WERI-Rb-1 (cell line): ENCODE data around the gene PTPN9.
"Not testable (repeated sequence)": the region's sequence is repeated elsewhere in the genome, so short reads cannot be mapped to it uniquely, and the experiment has no call there.

Experiments used
- DNase-seq: peaks from one replicate; pipeline ENCODE4 v3.0.0-alpha.2; 2020
- H3K27ac ChIP-seq: fragments of 250-450 bp; sonication (Bioruptor Pico); 2 replicates; pipeline ENCODE4 v1.5.1; 2020; ENCODE audit warnings: mild to moderate bottlenecking, moderate library complexity
- H3K27me3 ChIP-seq: fragments of 250-450 bp; sonication (Bioruptor Pico); 2 replicates; pipeline ENCODE4 v1.5.1; 2021; ENCODE audit warnings: mild to moderate bottlenecking, low read depth, moderate library complexity; ENCODE audit not compliant: insufficient read depth, severe bottlenecking
- H3K36me3 ChIP-seq: fragments of 250-450 bp; sonication (Bioruptor Pico); 2 replicates; pipeline ENCODE4 v1.5.1; 2020; ENCODE audit warnings: mild to moderate bottlenecking, moderate library complexity
- H3K4me3 ChIP-seq: 2 replicates; pipeline ENCODE4 v1.5.1; 2011; ENCODE audit warnings: low read depth, mild to moderate bottlenecking, control low read depth, low read length
- H3K9me3 ChIP-seq: fragments of 250-450 bp; sonication (Bioruptor Pico); 2 replicates; pipeline ENCODE4 v1.5.1; 2021; ENCODE audit warnings: mild to moderate bottlenecking, moderate library complexity; ENCODE audit not compliant: severe bottlenecking
- CTCF ChIP-seq: IDR thresholded peaks from 2 replicates; pipeline ENCODE4 v1.5.1; 2011; ENCODE audit warnings: low read depth, mild to moderate bottlenecking, control low read depth, inconsistent platforms, low read length

Gene PTPN9

GRCh38 chr15:75589071-75589470 is 10.0 kb upstream of the PTPN9 start:
- H3K9me3 ChIP-seq: peaks cover 3% of the 10 kb centered on the region
- no peak overlapping the region for H3K27ac ChIP-seq
- DNase-seq: no peak
- H3K4me3 ChIP-seq: no peak overlapping the region
- H3K36me3 ChIP-seq: peaks cover 12% of the 10 kb centered on the region
- TF ChIP-seq CTCF: no peak
- no peaks in the 10 kb centered on the region for H3K27me3 ChIP-seq

GRCh38 chr15:75586422-75586821 is 7.3 kb upstream of the PTPN9 start:
- H3K27me3 ChIP-seq, H3K36me3 ChIP-seq, H3K27ac ChIP-seq, H3K9me3 ChIP-seq, DNase-seq, H3K4me3 ChIP-seq: not testable (repeated sequence)

- Histone ChIP-seq H3K27me3 (no peaks in the 10 kb centered on the region), H3K27ac (no peak overlapping the region), H3K9me3 (peaks cover 3% of the 10 kb centered on the region), H3K36me3 (peaks cover 6% of the 10 kb centered on the region), H3K4me3 (no peak overlapping the region)
- TF ChIP-seq CTCF: no peak
- no peak for DNase-seq
Observed at GRCh38 chr15:75584121-75584520, 5.0 kb upstream of the PTPN9 start.

- H3K27me3 ChIP-seq: no peaks in the 10 kb centered on the region
- peaks cover 6% of the 10 kb centered on the region for H3K36me3 ChIP-seq
- H3K27ac ChIP-seq: no peak overlapping the region
- H3K4me3 ChIP-seq: no peak overlapping the region
- H3K9me3 ChIP-seq: peaks cover 3% of the 10 kb centered on the region
- peak; percentile 18 for DNase-seq
- no peak for TF ChIP-seq CTCF
Observed at GRCh38 chr15:75583701-75584100, 4.6 kb upstream of the PTPN9 start.

GRCh38 chr15:75582943-75583342 is 3.8 kb upstream of the PTPN9 start:
- not testable (repeated sequence) for H3K4me3 ChIP-seq, H3K9me3 ChIP-seq, DNase-seq, H3K27me3 ChIP-seq, H3K36me3 ChIP-seq, H3K27ac ChIP-seq

- Histone ChIP-seq H3K36me3 (peaks cover 9% of the 10 kb centered on the region), H3K9me3 (no peaks in the 10 kb centered on the region), H3K4me3 (peak overlapping the region; percentile 61), H3K27me3 (no peaks in the 10 kb centered on the region), H3K27ac (peak overlapping the region; percentile 91)
- TF ChIP-seq CTCF: no peak
- peak; percentile 20 for DNase-seq
Observed at GRCh38 chr15:75578173-75578947, 755 bp downstream of the PTPN9 start.
